Measurements from ENCODE around the gene SLC2A4RG.
"Not testable (repeated sequence)": the region's sequence is repeated elsewhere in the genome, so short reads cannot be mapped to it uniquely, and the experiment has no call there.

SLC2A4RG gene

DNA sequence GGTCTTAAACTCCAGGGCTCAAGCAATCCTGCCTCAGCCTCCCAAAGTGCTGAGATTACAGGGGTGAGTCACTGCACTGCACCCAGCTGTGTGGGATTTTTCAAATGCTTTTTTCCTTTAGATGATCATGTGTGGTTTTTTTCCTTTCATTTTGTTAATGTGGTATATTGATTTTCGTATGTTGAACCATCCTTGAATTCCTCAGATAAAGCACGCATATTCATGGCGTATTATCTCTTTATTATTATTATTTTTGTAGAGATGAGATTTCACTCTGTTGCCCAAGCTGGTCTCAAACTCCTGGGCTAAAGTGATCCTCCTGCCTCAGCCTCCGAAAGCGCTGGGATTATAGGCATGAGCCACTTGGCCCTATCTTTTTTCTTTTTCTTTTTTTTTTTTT lies 24.7 kb upstream of the SLC2A4RG start:
- H3K27ac ChIP-seq (ENCODE audit: low read depth in 2 of 2, low read length in 2 of 2) = no peak overlapping the region
- no peak overlapping the region for H3K4me3 ChIP-seq (ENCODE audit: low read length in 2 of 2)
- no peaks in the 10 kb centered on the region for H3K4me1 ChIP-seq (ENCODE audit: control insufficient read depth in 2 of 2, insufficient read depth in 2 of 2, low read length in 2 of 2)
- H3K9me3 ChIP-seq (ENCODE audit: control insufficient read depth in 2 of 2, low read length in 2 of 2) = no peaks in the 10 kb centered on the region
- no peak overlapping the region for H3K9ac ChIP-seq (ENCODE audit: low read depth in 1 of 2, low read length in 2 of 2)
- H3K27me3 ChIP-seq (ENCODE audit: control insufficient read depth in 2 of 2, insufficient read depth in 2 of 2, low read length in 2 of 2) = no peaks in the 10 kb centered on the region
- peaks cover 5 to 32% of the 10 kb centered on the region in 2 donors for H3K36me3 ChIP-seq (ENCODE audit: control insufficient read depth in 2 of 2, insufficient read depth in 2 of 2, low read length in 2 of 2)

DNA sequence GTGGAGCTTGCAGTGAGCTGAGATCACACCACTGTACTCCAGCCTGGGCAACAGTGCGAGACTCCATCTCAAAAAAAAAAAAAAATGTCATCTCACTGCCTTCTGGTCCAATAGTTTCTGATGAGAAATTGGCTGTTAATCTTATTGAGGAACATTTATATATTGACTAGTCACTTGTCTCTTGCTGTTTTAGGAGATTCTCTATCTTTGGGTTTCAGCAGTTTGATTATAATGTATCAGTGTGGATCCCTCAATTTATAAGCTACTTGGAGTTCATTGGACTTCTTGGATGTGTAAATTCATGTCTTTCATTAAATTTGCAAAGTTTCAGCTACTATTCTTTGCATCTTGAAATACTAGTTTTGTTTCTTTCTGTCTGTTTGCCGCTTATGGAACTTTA lies 20.6 kb upstream of the SLC2A4RG start:
- no peak overlapping the region for H3K27ac ChIP-seq (ENCODE audit: low read depth in 2 of 2, low read length in 2 of 2)
- H3K9me3 ChIP-seq (ENCODE audit: control insufficient read depth in 2 of 2, low read length in 2 of 2) = no peaks in the 10 kb centered on the region
- H3K36me3 ChIP-seq (ENCODE audit: control insufficient read depth in 2 of 2, insufficient read depth in 2 of 2, low read length in 2 of 2) = peaks cover 14 to 29% of the 10 kb centered on the region in 2 donors
- no peaks in the 10 kb centered on the region for H3K27me3 ChIP-seq (ENCODE audit: control insufficient read depth in 2 of 2, insufficient read depth in 2 of 2, low read length in 2 of 2)
- no peak overlapping the region for H3K4me3 ChIP-seq (ENCODE audit: low read length in 2 of 2)
- H3K9ac ChIP-seq (ENCODE audit: low read depth in 1 of 2, low read length in 2 of 2) = no peak overlapping the region
- H3K4me1 ChIP-seq (ENCODE audit: control insufficient read depth in 2 of 2, insufficient read depth in 2 of 2, low read length in 2 of 2) = no peaks in the 10 kb centered on the region

DNA sequence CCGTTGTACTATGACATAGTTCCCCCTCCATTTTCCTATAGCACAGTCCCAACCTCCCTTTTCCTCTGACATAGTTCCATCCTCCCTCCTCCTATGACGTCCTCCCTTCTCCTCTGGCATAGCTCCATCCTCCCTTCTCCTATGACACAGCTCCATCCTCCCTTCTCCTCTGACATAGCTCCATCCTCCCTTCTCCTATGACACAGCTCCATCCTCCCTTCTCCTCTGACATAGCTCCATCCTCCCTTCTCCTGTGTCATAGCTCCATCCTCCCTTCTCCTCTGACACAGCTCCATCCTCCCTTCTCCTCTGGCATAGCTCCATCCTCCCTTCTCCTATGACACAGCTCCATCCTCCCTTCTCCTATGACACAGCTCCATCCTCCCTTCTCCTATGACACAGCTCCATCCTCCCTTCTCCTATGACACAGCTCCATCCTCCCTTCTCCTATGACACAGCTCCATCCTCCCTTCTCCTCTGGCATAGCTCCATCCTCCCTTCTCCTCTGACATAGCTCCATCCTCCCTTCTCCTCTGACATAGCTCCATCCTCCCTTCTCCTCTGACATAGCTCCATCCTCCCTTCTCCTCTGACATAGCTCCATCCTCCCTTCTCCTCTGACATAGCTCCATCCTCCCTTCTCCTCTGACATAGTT lies 16.5 kb upstream of the SLC2A4RG start:
- not testable (repeated sequence) for H3K9me3 ChIP-seq (ENCODE audit: control insufficient read depth in 2 of 2, low read length in 2 of 2); H3K4me1 ChIP-seq (ENCODE audit: control insufficient read depth in 2 of 2, insufficient read depth in 2 of 2, low read length in 2 of 2); H3K4me3 ChIP-seq (ENCODE audit: low read length in 2 of 2); H3K27me3 ChIP-seq (ENCODE audit: control insufficient read depth in 2 of 2, insufficient read depth in 2 of 2, low read length in 2 of 2); H3K27ac ChIP-seq (ENCODE audit: low read depth in 2 of 2, low read length in 2 of 2); H3K9ac ChIP-seq (ENCODE audit: low read depth in 1 of 2, low read length in 2 of 2)
- peaks cover 14 to 18% of the 10 kb centered on the region in 2 donors for H3K36me3 ChIP-seq (ENCODE audit: control insufficient read depth in 2 of 2, insufficient read depth in 2 of 2, low read length in 2 of 2)

- H3K4me1 ChIP-seq (ENCODE audit: control insufficient read depth in 2 of 2, insufficient read depth in 2 of 2, low read length in 2 of 2); H3K27me3 ChIP-seq (ENCODE audit: control insufficient read depth in 2 of 2, insufficient read depth in 2 of 2, low read length in 2 of 2); H3K9ac ChIP-seq (ENCODE audit: low read depth in 1 of 2, low read length in 2 of 2); H3K4me3 ChIP-seq (ENCODE audit: low read length in 2 of 2); H3K9me3 ChIP-seq (ENCODE audit: control insufficient read depth in 2 of 2, low read length in 2 of 2): not testable (repeated sequence)
- Histone ChIP-seq H3K27ac (ENCODE audit: low read depth in 2 of 2, low read length in 2 of 2) (peak overlapping the region in 1 of 2 donors; percentile 40), H3K36me3 (ENCODE audit: control insufficient read depth in 2 of 2, insufficient read depth in 2 of 2, low read length in 2 of 2) (peaks cover 21 to 22% of the 10 kb centered on the region in 2 donors)
Measured at GRCh38 chr20:63730189-63730733, 9.3 kb upstream of the SLC2A4RG start.

GRCh38 chr20:63731410-63731809 lies 8.2 kb upstream of the SLC2A4RG start:
- Histone ChIP-seq H3K27me3 (ENCODE audit: control insufficient read depth in 2 of 2, insufficient read depth in 2 of 2, low read length in 2 of 2) (no peaks in the 10 kb centered on the region), H3K36me3 (ENCODE audit: control insufficient read depth in 2 of 2, insufficient read depth in 2 of 2, low read length in 2 of 2) (peaks cover 22 to 26% of the 10 kb centered on the region in 2 donors), H3K9ac (ENCODE audit: low read depth in 1 of 2, low read length in 2 of 2) (no peak overlapping the region), H3K4me1 (ENCODE audit: control insufficient read depth in 2 of 2, insufficient read depth in 2 of 2, low read length in 2 of 2) (peaks cover 9 to 15% of the 10 kb centered on the region in 2 donors), H3K9me3 (ENCODE audit: control insufficient read depth in 2 of 2, low read length in 2 of 2) (no peaks in the 10 kb centered on the region), H3K27ac (ENCODE audit: low read depth in 2 of 2, low read length in 2 of 2) (no peak overlapping the region), H3K4me3 (ENCODE audit: low read length in 2 of 2) (no peak overlapping the region)

DNA sequence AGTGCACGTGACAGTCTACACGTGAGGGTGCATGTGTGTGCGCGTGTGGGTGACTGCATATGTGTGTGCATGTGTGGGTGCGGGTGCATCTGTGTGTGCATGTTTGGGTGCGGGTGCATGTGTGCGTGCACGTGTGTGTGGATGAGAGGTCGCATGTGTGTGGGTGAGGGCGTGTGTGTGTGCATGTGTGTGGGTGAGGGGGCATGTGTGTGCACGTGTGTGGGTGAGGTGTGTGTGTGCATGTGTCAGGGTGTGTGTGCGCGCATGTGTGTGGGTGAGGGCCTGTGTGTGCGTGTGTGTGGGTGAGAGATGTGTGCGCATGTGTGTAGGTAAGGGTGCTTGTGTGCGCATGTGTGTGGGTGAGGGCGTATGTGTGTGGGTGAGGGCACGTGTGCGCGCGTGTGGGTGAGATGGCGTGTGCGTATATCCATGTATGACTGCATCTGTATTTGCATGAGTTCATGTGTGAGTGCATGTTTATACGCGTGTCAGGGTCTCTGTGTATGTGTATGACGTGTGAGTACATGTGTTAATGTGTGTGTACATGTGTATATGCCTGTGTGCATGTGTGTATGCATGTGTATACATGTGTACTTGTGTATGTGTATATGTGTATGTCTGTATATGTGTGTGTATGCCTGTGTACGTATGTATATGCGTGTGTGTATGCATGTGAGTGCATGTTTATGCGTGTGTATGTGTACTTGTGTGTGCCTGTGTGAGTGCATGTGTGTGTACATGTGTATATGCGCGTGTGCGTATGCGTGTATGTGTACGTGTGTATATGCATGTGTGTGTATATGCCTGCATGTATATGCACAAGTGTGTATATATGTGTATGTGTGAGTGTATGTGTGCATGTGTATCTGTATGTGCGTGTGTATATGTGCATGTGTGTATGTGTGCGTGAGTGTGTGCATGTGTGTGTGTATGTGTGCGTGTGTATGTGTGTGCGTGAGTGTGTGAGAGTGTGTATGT lies 7.2 kb upstream of the SLC2A4RG start:
- H3K9ac ChIP-seq (ENCODE audit: low read depth in 1 of 2, low read length in 2 of 2) = no peak overlapping the region
- H3K27ac ChIP-seq (ENCODE audit: low read depth in 2 of 2, low read length in 2 of 2) = no peak overlapping the region
- no peaks in the 10 kb centered on the region for H3K9me3 ChIP-seq (ENCODE audit: control insufficient read depth in 2 of 2, low read length in 2 of 2)
- no peaks in the 10 kb centered on the region for H3K27me3 ChIP-seq (ENCODE audit: control insufficient read depth in 2 of 2, insufficient read depth in 2 of 2, low read length in 2 of 2)
- H3K4me1 ChIP-seq (ENCODE audit: control insufficient read depth in 2 of 2, insufficient read depth in 2 of 2, low read length in 2 of 2) = peaks cover 19 to 21% of the 10 kb centered on the region in 2 donors
- peaks cover 22 to 26% of the 10 kb centered on the region in 2 donors for H3K36me3 ChIP-seq (ENCODE audit: control insufficient read depth in 2 of 2, insufficient read depth in 2 of 2, low read length in 2 of 2)
- H3K4me3 ChIP-seq (ENCODE audit: low read length in 2 of 2) = no peak overlapping the region

DNA sequence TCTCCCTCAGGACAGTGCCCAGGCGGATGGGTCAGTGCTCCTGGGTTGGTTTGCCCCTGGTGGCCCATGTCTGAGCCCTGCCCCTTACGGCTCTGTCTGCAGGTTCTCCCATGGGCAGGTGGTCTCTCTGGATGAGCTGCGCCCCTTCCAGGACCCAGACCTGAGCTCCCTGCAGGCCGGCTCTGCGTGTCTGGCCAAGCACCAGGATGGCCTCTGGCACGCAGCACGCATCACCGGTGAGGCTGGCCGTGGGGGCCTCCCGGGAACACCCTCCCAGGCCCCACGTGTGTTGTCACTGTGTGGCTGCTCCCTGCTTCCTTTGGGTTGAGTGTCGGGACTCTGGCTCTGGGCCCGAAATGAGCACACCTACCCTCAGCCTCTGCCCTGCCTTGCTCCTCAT lies 6.5 kb upstream of the SLC2A4RG start:
- no peak overlapping the region for H3K27ac ChIP-seq (ENCODE audit: low read depth in 2 of 2, low read length in 2 of 2)
- H3K27me3 ChIP-seq (ENCODE audit: control insufficient read depth in 2 of 2, insufficient read depth in 2 of 2, low read length in 2 of 2) = no peaks in the 10 kb centered on the region
- H3K9me3 ChIP-seq (ENCODE audit: control insufficient read depth in 2 of 2, low read length in 2 of 2) = no peaks in the 10 kb centered on the region
- no peak overlapping the region for H3K9ac ChIP-seq (ENCODE audit: low read depth in 1 of 2, low read length in 2 of 2)
- H3K36me3 ChIP-seq (ENCODE audit: control insufficient read depth in 2 of 2, insufficient read depth in 2 of 2, low read length in 2 of 2) = peaks cover 22 to 26% of the 10 kb centered on the region in 2 donors
- no peak overlapping the region for H3K4me3 ChIP-seq (ENCODE audit: low read length in 2 of 2)
- peaks cover 20 to 22% of the 10 kb centered on the region in 2 donors for H3K4me1 ChIP-seq (ENCODE audit: control insufficient read depth in 2 of 2, insufficient read depth in 2 of 2, low read length in 2 of 2)

- peaks cover 23 to 27% of the 10 kb centered on the region in 2 donors for H3K4me1 ChIP-seq (ENCODE audit: control insufficient read depth in 2 of 2, insufficient read depth in 2 of 2, low read length in 2 of 2)
- no peaks in the 10 kb centered on the region for H3K9me3 ChIP-seq (ENCODE audit: control insufficient read depth in 2 of 2, low read length in 2 of 2)
- no peak overlapping the region for H3K27ac ChIP-seq (ENCODE audit: low read depth in 2 of 2, low read length in 2 of 2)
- peaks cover 22% of the 10 kb centered on the region in 2 donors for H3K36me3 ChIP-seq (ENCODE audit: control insufficient read depth in 2 of 2, insufficient read depth in 2 of 2, low read length in 2 of 2)
- H3K27me3 ChIP-seq (ENCODE audit: control insufficient read depth in 2 of 2, insufficient read depth in 2 of 2, low read length in 2 of 2) = no peaks in the 10 kb centered on the region
- no peak overlapping the region for H3K9ac ChIP-seq (ENCODE audit: low read depth in 1 of 2, low read length in 2 of 2)
- no peak overlapping the region for H3K4me3 ChIP-seq (ENCODE audit: low read length in 2 of 2)
Measured at GRCh38 chr20:63733579-63734081, 5.9 kb upstream of the SLC2A4RG start.

DNA sequence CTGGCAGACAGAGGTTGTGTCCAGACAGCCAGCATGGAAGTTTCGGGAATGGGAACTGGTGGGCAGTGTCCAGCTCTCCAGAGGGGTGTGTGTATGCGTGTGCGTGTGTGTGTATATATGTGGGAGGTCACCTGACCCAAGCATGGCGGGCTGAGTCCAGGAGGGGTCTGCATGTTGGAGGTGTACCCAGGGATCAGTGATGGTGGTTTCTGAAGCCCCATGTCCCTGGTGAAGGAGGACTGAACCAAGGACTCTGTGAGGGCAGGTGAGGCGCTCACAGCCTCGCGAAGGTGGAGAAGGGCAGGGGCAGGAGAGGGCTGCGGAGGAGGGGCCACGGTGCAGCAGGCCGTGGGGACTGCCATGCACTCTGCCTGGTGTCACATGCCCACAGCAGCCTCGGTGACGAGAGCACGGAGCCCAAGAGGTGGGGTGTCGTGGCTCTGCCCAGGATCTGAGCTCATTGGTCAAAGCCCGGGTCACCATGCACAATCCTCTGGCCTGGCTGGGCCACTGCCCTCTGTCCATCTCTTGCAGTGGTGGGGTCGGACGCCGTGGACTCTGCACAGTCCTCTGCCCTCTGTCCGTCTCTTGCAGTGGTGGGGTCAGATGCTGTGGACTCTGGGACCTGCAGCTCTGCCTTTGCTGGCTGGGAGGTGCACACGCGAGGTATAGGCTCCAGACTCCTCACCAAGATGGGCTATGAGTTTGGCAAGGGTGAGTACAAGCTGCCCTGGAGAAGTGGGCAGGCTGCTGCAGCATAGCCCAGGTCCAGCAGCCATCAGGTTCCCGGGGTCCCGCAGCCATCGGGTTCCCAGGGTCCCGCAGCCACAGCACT lies 5.2 kb upstream of the SLC2A4RG start:
- H3K36me3 ChIP-seq (ENCODE audit: control insufficient read depth in 2 of 2, insufficient read depth in 2 of 2, low read length in 2 of 2) = peaks cover 22% of the 10 kb centered on the region in 2 donors
- no peaks in the 10 kb centered on the region for H3K27me3 ChIP-seq (ENCODE audit: control insufficient read depth in 2 of 2, insufficient read depth in 2 of 2, low read length in 2 of 2)
- no peak overlapping the region for H3K27ac ChIP-seq (ENCODE audit: low read depth in 2 of 2, low read length in 2 of 2)
- peaks cover 24 to 31% of the 10 kb centered on the region in 2 donors for H3K4me1 ChIP-seq (ENCODE audit: control insufficient read depth in 2 of 2, insufficient read depth in 2 of 2, low read length in 2 of 2)
- H3K9me3 ChIP-seq (ENCODE audit: control insufficient read depth in 2 of 2, low read length in 2 of 2) = no peaks in the 10 kb centered on the region
- H3K9ac ChIP-seq (ENCODE audit: low read depth in 1 of 2, low read length in 2 of 2) = no peak overlapping the region
- H3K4me3 ChIP-seq (ENCODE audit: low read length in 2 of 2) = no peak overlapping the region
